Measurements from ENCODE around the gene RSPO3.

RSPO3 gene

DNA sequence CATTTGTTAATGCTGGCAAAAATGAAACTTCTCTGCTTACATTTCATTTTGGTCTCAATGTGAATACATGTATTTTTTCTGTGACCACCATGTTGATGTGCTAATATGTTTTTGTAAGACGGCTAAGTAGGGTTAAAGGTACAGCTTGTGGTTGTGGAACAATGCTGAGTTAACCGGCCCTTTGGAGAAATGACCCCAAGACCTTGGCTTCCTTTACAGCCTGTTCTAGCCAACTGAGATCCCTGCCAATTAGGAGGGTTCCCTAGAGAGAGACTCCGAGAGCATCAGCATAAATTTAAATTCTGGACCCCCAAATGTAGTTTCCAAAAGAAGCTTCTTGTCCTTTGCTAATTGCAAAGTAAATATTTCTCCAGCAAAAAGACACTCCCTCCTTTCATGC is 44.4 kb downstream of the RSPO3 start:
- no peak for DNase-seq (ENCODE audit: extremely low spot score)
- ChIA-PET POLR2A (no interaction called here), CTCF (no interaction called here)
- TF ChIP-seq, protein P1, sequence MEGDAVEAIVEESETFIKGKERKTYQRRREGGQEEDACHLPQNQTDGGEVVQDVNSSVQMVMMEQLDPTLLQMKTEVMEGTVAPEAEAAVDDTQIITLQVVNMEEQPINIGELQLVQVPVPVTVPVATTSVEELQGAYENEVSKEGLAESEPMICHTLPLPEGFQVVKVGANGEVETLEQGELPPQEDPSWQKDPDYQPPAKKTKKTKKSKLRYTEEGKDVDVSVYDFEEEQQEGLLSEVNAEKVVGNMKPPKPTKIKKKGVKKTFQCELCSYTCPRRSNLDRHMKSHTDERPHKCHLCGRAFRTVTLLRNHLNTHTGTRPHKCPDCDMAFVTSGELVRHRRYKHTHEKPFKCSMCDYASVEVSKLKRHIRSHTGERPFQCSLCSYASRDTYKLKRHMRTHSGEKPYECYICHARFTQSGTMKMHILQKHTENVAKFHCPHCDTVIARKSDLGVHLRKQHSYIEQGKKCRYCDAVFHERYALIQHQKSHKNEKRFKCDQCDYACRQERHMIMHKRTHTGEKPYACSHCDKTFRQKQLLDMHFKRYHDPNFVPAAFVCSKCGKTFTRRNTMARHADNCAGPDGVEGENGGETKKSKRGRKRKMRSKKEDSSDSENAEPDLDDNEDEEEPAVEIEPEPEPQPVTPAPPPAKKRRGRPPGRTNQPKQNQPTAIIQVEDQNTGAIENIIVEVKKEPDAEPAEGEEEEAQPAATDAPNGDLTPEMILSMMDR (IDR thresholded peaks at IDR 0.05; ENCODE audit: control extremely low read depth, extremely low read depth, low read depth, missing control alignments), result no peak

GRCh38 chr6:127164036-127164435 is 45.6 kb downstream of the RSPO3 start:
- TF ChIP-seq, protein P1 (IDR thresholded peaks at IDR 0.05; ENCODE audit: control extremely low read depth, extremely low read depth, low read depth, missing control alignments), result no peak
- no peak for DNase-seq (ENCODE audit: extremely low spot score)
- POLR2A ChIA-PET, result no interaction called here
- CTCF ChIA-PET, result interaction anchor here (1.0 kb wide), 2 partner anchors 12 to 24 kb away, joined by 3 read pairs; no protein-coding TSS in a partner anchor

GRCh38 chr6:127164565-127164964 is 46.1 kb downstream of the RSPO3 start:
- TF ChIP-seq, protein P1 (IDR thresholded peaks at IDR 0.05; ENCODE audit: control extremely low read depth, extremely low read depth, low read depth, missing control alignments), result no peak
- POLR2A ChIA-PET, result no interaction called here
- no peak for DNase-seq (ENCODE audit: extremely low spot score)
- CTCF ChIA-PET, result interaction anchor here (1.0 to 1.6 kb wide), 2 partner anchors 12 to 23 kb away, joined by 3 to 5 read pairs; no protein-coding TSS in a partner anchor

DNA sequence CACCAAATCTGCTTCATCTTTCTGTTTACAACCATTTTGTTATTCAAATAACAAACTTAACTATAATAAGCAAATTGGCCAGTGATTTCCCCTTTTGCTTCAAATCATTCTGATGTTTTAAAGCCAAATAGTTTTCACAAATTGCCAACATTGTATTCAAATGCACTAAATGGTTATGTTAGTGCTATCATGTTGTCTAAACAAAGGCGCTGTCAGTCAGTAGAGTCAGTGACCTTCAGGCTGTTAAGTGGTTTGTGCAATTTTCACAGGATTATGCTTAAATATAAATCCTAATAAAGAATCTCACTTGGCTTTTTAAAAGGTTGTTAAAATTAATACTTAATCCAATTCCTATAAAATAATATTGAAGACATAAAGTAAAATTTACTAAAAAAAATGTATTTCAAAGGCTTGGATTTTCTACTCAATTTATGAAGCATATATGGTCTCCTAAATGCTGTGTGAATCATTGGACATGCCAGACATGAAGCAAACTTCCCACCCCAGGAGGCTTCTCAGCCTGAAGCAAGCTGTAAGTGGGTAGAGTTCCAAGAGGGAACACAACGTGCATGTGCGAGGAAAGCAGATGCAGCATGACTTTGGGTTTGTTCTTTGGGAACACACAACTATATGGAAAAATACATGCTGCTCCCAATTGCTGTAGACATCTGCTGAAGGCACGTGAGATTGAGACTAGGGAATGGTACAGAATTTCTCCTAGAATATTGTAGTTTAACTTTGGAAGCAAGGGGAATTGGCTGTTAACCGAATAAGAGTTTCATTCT is 54.9 kb downstream of the RSPO3 start:
- no peak for DNase-seq (ENCODE audit: extremely low spot score)
- TF ChIP-seq, protein P1 (IDR thresholded peaks at IDR 0.05; ENCODE audit: control extremely low read depth, extremely low read depth, low read depth, missing control alignments), result no peak
- ChIA-PET POLR2A (no interaction called here), CTCF (interaction anchor here (0.8 kb wide), 1 partner anchor 12 kb away, joined by 3 read pairs; no protein-coding TSS in a partner anchor)

- CTCF ChIA-PET, result interaction anchor here (3.2 kb wide), 1 partner anchor 12 kb away, joined by 24 read pairs; no protein-coding TSS in a partner anchor
- DNase-seq (ENCODE audit: extremely low spot score), result no peak
- TF ChIP-seq, protein P1 (IDR thresholded peaks at IDR 0.05; ENCODE audit: control extremely low read depth, extremely low read depth, low read depth, missing control alignments), result no peak
- POLR2A ChIA-PET, result no interaction called here
These were observed 57.7 kb downstream of the RSPO3 start for GRCh38 chr6:127176146-127176545.

DNA sequence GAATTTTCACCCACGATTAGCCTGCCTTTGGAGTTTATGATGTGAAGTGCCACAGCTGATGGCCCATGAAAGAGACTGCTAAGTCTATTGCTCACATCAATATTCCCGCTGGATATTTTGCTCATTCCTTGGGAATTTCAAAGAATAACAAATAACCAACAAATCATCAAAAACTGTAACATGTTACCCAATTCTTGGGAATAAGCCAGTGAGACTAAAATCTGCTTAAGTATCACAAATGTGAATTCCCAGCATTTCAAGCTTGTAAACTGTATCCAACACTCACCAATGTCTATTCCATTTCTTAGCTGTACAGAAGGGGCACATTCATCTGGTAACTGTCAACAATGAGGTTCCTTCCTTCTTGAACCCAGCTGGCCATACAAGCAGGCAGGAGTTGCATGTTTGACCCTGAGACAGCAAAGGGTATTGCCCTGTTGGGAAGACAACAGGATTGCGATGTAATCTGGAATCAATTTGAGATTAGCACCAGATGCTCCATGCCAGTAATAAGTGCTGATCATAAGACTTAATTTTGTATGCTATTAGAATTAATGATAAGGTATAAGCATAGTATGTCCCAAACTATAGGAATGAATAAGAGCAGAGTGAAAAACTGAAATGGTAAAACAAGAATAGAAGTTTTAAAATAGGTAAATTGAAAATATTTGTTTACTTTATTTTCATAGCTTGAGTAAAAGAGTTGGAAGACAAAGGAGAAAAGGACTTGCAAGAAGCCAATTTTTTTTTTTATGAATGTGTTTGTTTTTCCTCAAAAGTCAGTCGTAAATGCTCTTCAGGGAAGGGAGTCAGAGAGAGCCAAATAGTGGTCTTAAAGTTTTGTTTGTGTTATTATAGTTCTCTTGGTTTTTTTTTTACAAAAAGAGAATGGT is 58.8 kb downstream of the RSPO3 start:
- no peak for DNase-seq (ENCODE audit: extremely low spot score)
- TF ChIP-seq, protein P1 (IDR thresholded peaks at IDR 0.05; ENCODE audit: control extremely low read depth, extremely low read depth, low read depth, missing control alignments), result no peak

More for the DNA sequence above, 58.8 kb downstream of the RSPO3 start:
- CTCF ChIA-PET, result interaction anchor here (3.2 kb wide), 1 partner anchor 10 kb away, joined by 24 read pairs; no protein-coding TSS in a partner anchor
- POLR2A ChIA-PET, result no interaction called here

Data from GM10248 (cell line).